Upper lobe of left lung (tissue), 6 donors: ENCODE results near the gene SLAMF9. TPM values are rescaled to one million over a fixed set of nuclear protein-coding genes. Genes with fewer than 3 reads are reported as not detected.

ENCODE experiments used
- ATAC-seq, 2 donors: fragments of 200-7000 bp; cut with Tn5 transposase; one replicate each; pipeline ENCODE4 v1.9.1; 2022; ENCODE audit warnings: mild to moderate bottlenecking in 2 of 2, moderate library complexity in 2 of 2; ENCODE audit not compliant: low FRiP score in 2 of 2
- DNase-seq, 2 donors: peaks; one replicate each; pipeline ENCODE4 v3.0.0-alpha.2; 2019 to 2020
- H3K27ac ChIP-seq, 4 donors: fragments of 200-600 bp; sonication (generic); one replicate each; pipeline ENCODE4 v1.5.1; 2016 to 2019
- H3K27me3 ChIP-seq, 4 donors: fragments of 200-600 bp; sonication (generic); one replicate each; pipeline ENCODE4 v1.5.1; 2017 to 2019
- H3K36me3 ChIP-seq, 4 donors: fragments of 200-600 bp; sonication (generic); one replicate each; pipeline ENCODE4 v1.5.1; 2016 to 2019
- H3K4me1 ChIP-seq, 4 donors: fragments of 200-600 bp; sonication (generic); one replicate each; pipeline ENCODE4 v1.5.1; 2018 to 2019
- H3K4me3 ChIP-seq, 4 donors: fragments of 200-600 bp; sonication (generic); one replicate each; pipeline ENCODE4 v1.5.1; 2017 to 2019; ENCODE audit warnings: mild to moderate bottlenecking in 2 of 4, moderate library complexity in 1 of 4
- H3K9me3 ChIP-seq, 4 donors: fragments of 200-600 bp; sonication (generic); one replicate each; pipeline ENCODE4 v1.5.1; 2018 to 2019
- EP300 ChIP-seq, 4 donors: sonication (generic); formaldehyde crosslinking; IDR thresholded peaks; one replicate each; pipeline ENCODE4 v1.5.1; 2017; ENCODE audit warnings: antibody characterized with exemption in 4 of 4, control low read depth in 2 of 4
- POLR2A ChIP-seq, 4 donors: fragments of 450-650 bp; IDR thresholded peaks; one replicate each; pipeline ENCODE4 v1.5.1; 2016 to 2017; ENCODE audit warnings: antibody characterized with exemption in 4 of 4, mild to moderate bottlenecking in 2 of 4
- POLR2AphosphoS5 ChIP-seq, 2 donors: sonication (generic); formaldehyde crosslinking; IDR thresholded peaks; one replicate each; pipeline ENCODE4 v1.5.1; 2017; ENCODE audit warnings: antibody characterized with exemption in 2 of 2
- WGBS, 2 donors: methylation state at CpG; one replicate each; pipeline ENCODE4 v1.1.5; 2017 to 2018; 5-methylcytosine and 5-hydroxymethylcytosine counted together
- total RNA-seq, 6 donors: library from RNA; depleted of rRNA in 4 of 6; stranded (reverse); fragments of >200 nt in 4 of 6; gene quantifications; one replicate each; pipeline versions ENCODE4 v1.1.0 to v1.2.1, GENCODE V29; 2016 to 2021
- TF ChIP-seq, protein P1 (sequence below), 6 experiments: fragments of 450-650 bp in 4 of 6; fragments of 200-600 bp in 2 of 6; sonication (generic) in 2 of 6; IDR thresholded peaks; one replicate each; pipeline ENCODE4 v1.5.1; 2016 to 2019; ENCODE audit warnings: antibody characterized with exemption in 6 of 6
- donor health status: DM: no; HTN: no; CAD: no; lungs with moderate emphysema.
- donor health status: DM: no; HTN: yes; CAD: no; lungs with severe emphysema.

Gene SLAMF9
- total RNA-seq, 6 donors from 2014 or later = 0.34 TPM; not detected in 5

- Histone ChIP-seq H3K36me3 (no peaks in the 10 kb centered on the region), H3K27ac (no peak overlapping the region), H3K4me3 (no peak overlapping the region), H3K9me3 (no peaks in the 10 kb centered on the region), H3K4me1 (peaks cover 0 to 11% (median 5%) of the 10 kb centered on the region in 4 donors), H3K27me3 (no peaks in the 10 kb centered on the region)
- WGBS, 2 donors = 67 to 82% methylated on average over 1 of the region's 1 CpG
- TF ChIP-seq POLR2A (IDR thresholded peaks at IDR 0.05) = no peak
- no peak for ATAC-seq
- DNase-seq = no peak
Observed at GRCh38 chr1:159988006-159988405, 34.0 kb upstream of the SLAMF9 start.

DNA sequence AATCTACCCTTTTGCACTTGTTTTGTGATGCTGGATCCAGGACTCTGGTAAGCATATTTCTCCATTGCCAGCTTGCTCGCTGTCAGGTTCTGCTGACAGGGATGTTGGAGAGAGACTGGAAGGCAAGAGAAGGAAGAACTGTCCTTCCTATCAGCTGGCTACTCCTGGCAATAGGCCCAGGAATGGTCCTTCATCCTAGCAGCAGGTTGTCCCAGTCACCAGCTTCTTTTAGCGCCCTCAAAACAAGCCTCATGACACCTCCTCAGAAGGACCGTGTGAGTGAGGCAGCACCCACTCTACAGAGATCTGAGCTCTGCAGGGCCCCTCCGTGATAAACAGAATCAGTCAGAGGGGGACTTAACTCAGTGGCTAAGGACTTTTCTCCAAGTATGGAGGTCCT is 33.1 kb upstream of the SLAMF9 start:
- DNase-seq = no peak
- peak in 1 of 2 donors; percentile 28 for ATAC-seq
- Histone ChIP-seq H3K27me3 (no peaks in the 10 kb centered on the region), H3K36me3 (no peaks in the 10 kb centered on the region), H3K4me3 (no peak overlapping the region), H3K27ac (no peak overlapping the region), H3K4me1 (peaks cover 0 to 10% (median 5%) of the 10 kb centered on the region in 4 donors), H3K9me3 (no peaks in the 10 kb centered on the region)
- TF ChIP-seq POLR2A (IDR thresholded peaks at IDR 0.05) (no peak), EP300 (IDR thresholded peaks at IDR 0.05) (no peak), POLR2AphosphoS5 (IDR thresholded peaks at IDR 0.05) (no peak)
- TF ChIP-seq, protein P1, sequence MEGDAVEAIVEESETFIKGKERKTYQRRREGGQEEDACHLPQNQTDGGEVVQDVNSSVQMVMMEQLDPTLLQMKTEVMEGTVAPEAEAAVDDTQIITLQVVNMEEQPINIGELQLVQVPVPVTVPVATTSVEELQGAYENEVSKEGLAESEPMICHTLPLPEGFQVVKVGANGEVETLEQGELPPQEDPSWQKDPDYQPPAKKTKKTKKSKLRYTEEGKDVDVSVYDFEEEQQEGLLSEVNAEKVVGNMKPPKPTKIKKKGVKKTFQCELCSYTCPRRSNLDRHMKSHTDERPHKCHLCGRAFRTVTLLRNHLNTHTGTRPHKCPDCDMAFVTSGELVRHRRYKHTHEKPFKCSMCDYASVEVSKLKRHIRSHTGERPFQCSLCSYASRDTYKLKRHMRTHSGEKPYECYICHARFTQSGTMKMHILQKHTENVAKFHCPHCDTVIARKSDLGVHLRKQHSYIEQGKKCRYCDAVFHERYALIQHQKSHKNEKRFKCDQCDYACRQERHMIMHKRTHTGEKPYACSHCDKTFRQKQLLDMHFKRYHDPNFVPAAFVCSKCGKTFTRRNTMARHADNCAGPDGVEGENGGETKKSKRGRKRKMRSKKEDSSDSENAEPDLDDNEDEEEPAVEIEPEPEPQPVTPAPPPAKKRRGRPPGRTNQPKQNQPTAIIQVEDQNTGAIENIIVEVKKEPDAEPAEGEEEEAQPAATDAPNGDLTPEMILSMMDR (IDR thresholded peaks at IDR 0.05) = no peak
- WGBS, 2 donors = 79 to 86% methylated on average over 4 of the region's 4 CpGs

DNA sequence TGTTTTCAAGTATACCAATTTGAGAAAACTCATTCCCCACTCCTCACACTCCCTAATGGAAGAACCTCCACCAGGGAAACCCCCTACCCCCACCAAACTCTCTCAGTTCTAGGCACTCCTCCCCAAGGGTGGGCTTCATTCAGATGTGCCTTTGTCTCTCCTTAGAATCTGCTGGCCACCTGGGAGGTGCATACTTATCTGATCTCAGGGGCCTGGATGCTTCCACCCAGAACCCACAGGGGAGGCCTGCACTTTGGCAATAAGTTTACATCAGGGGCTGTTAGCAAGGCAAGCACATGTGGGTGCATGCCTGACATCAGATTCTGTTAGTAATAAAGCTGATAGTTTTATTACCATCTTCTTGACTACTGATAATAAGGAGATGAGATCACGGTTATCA is 32.5 kb upstream of the SLAMF9 start:
- TF ChIP-seq, protein P1 (IDR thresholded peaks at IDR 0.05) = no peak
- TF ChIP-seq POLR2AphosphoS5 (IDR thresholded peaks at IDR 0.05) (no peak), EP300 (IDR thresholded peaks at IDR 0.05) (no peak), POLR2A (IDR thresholded peaks at IDR 0.05) (no peak)
- WGBS, 2 donors = 80 to 100% methylated on average over 1 of the region's 1 CpG
- DNase-seq = no peak
- H3K9me3 ChIP-seq = no peaks in the 10 kb centered on the region
- no peaks in the 10 kb centered on the region for H3K27me3 ChIP-seq
- H3K36me3 ChIP-seq = no peaks in the 10 kb centered on the region
- H3K27ac ChIP-seq = no peak overlapping the region
- no peak for ATAC-seq
- H3K4me1 ChIP-seq = peaks cover 0 to 6% (median 2%) of the 10 kb centered on the region in 4 donors
- no peak overlapping the region for H3K4me3 ChIP-seq

DNA sequence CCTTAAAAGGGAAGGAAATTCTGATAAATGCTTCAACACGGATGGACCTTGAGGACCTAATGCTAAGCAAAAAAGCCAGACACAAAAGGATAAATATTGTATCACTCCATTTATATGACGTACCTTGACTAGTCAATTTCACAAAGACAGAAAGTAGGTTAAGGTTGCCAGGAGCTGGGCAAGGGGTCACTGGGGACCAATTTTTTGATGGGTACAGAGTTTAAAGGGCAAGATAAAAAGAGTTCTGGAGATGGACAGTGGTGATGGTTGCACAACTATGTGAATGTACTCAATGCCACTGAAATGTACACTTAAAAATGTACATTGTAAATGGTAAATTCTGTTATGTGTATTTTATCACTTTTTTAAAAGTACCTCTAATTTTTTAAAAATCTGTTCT is 32.1 kb upstream of the SLAMF9 start:
- no peaks in the 10 kb centered on the region for H3K9me3 ChIP-seq
- H3K27me3 ChIP-seq = no peaks in the 10 kb centered on the region
- DNase-seq (no peak), ATAC-seq (no peak)
- H3K27ac ChIP-seq = no peak overlapping the region
- peaks cover 0 to 2% (median 0%) of the 10 kb centered on the region in 4 donors for H3K4me1 ChIP-seq
- no peak overlapping the region for H3K4me3 ChIP-seq
- TF ChIP-seq EP300 (IDR thresholded peaks at IDR 0.05) = no peak
- TF ChIP-seq POLR2A (IDR thresholded peaks at IDR 0.05) = no peak
- TF ChIP-seq, protein P1 (IDR thresholded peaks at IDR 0.05) = no peak
- no peak for TF ChIP-seq POLR2AphosphoS5 (IDR thresholded peaks at IDR 0.05)
- 63 to 64% methylated on average over 2 of the region's 2 CpGs for WGBS, 2 donors
- no peaks in the 10 kb centered on the region for H3K36me3 ChIP-seq

DNA sequence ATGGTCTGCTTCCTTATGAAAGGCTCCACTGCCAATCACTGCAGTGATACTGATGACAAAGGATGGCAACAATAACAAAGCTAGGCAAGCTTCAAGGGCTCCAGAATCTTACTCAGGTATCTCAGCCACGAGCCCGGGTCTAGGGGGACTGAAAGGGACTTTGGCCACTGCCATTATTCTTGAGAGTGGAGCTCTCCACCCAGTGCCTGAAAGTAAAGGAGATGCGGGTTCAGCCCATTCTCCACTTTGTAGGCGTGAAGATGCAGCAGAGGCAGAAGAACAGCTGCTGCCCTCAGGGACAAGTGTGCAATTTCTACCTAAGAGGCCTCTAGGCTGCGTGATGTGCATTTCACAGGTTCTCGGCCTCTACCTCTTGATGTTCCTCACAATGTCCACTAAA is 31.4 kb upstream of the SLAMF9 start:
- Histone ChIP-seq H3K9me3 (no peaks in the 10 kb centered on the region), H3K36me3 (no peaks in the 10 kb centered on the region), H3K27me3 (no peaks in the 10 kb centered on the region), H3K27ac (no peak overlapping the region), H3K4me3 (no peak overlapping the region), H3K4me1 (no peaks in the 10 kb centered on the region)
- WGBS, 2 donors = 94 to 97% methylated on average over 4 to 6 of the region's 6 CpGs
- ATAC-seq (no peak), DNase-seq (no peak)
- TF ChIP-seq POLR2AphosphoS5 (IDR thresholded peaks at IDR 0.05) (no peak), EP300 (IDR thresholded peaks at IDR 0.05) (no peak), POLR2A (IDR thresholded peaks at IDR 0.05) (no peak)
- TF ChIP-seq, protein P1 (IDR thresholded peaks at IDR 0.05) = no peak
